ENCODE results near the gene LGALS3. TPM values are rescaled to one million over a fixed set of nuclear protein-coding genes. Genes with fewer than 3 reads are reported as not detected.
A peak's percentile ranks its signal among the peaks of the same experiment; 100 is the strongest.

Gene LGALS3
- total RNA-seq, 1 donor from 2014 or later: 90.8 TPM

GRCh38 chr14:55099756-55100155 is 29.3 kb upstream of the LGALS3 start:
- Mint-ChIP-seq H3K4me1 (ENCODE audit: unreplicated experiment) (peaks cover 33% of the 10 kb centered on the region), H3K36me3 (ENCODE audit: unreplicated experiment) (no peaks in the 10 kb centered on the region), H3K4me3 (ENCODE audit: unreplicated experiment) (no peak overlapping the region), H3K9me3 (ENCODE audit: unreplicated experiment) (no peaks in the 10 kb centered on the region), H3K27ac (ENCODE audit: unreplicated experiment) (no peak overlapping the region), H3K27me3 (ENCODE audit: unreplicated experiment) (no peaks in the 10 kb centered on the region)
- no peak for DNase-seq (ENCODE audit: extremely low spot score, unreplicated experiment)
- TF ChIP-seq CTCF (IDR thresholded peaks at IDR 0.05): no peak

DNA sequence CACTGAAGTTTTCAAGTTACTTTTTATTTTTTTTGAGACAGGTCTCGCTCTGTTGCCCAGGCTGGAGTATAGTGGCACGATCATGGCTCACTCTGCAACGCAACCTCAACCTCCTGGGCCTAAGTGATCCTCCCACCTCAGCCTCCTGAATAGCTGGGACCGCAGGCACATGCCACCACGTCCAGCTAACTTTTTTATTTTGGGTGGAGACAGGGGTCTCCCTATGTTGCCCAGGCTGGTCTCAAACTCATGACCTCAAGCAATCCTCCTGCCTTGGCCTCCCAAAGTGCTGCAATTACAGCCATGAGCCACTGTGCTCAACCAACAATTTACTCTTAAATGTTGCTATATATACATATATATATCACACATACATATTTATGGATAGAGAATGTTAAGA is 27.4 kb upstream of the LGALS3 start:
- TF ChIP-seq CTCF (IDR thresholded peaks at IDR 0.05): no peak
- DNase-seq (ENCODE audit: extremely low spot score, unreplicated experiment): no peak
- H3K36me3 Mint-ChIP-seq (ENCODE audit: unreplicated experiment): no peaks in the 10 kb centered on the region
- H3K9me3 Mint-ChIP-seq (ENCODE audit: unreplicated experiment): no peaks in the 10 kb centered on the region
- peaks cover 42% of the 10 kb centered on the region for H3K4me1 Mint-ChIP-seq (ENCODE audit: unreplicated experiment)
- peak overlapping the region; percentile 99 for H3K27ac Mint-ChIP-seq (ENCODE audit: unreplicated experiment)
- no peaks in the 10 kb centered on the region for H3K27me3 Mint-ChIP-seq (ENCODE audit: unreplicated experiment)
- no peak overlapping the region for H3K4me3 Mint-ChIP-seq (ENCODE audit: unreplicated experiment)

GRCh38 chr14:55102141-55102621 is 26.9 kb upstream of the LGALS3 start:
- no peak for DNase-seq (ENCODE audit: extremely low spot score, unreplicated experiment)
- no peaks in the 10 kb centered on the region for H3K9me3 Mint-ChIP-seq (ENCODE audit: unreplicated experiment)
- H3K27ac Mint-ChIP-seq (ENCODE audit: unreplicated experiment): peak overlapping the region; percentile 99
- peaks cover 44% of the 10 kb centered on the region for H3K4me1 Mint-ChIP-seq (ENCODE audit: unreplicated experiment)
- H3K36me3 Mint-ChIP-seq (ENCODE audit: unreplicated experiment): no peaks in the 10 kb centered on the region
- TF ChIP-seq CTCF (IDR thresholded peaks at IDR 0.05): no peak
- no peak overlapping the region for H3K4me3 Mint-ChIP-seq (ENCODE audit: unreplicated experiment)
- no peaks in the 10 kb centered on the region for H3K27me3 Mint-ChIP-seq (ENCODE audit: unreplicated experiment)

- no peak for DNase-seq (ENCODE audit: extremely low spot score, unreplicated experiment)
- peak overlapping the region; percentile 99 for H3K27ac Mint-ChIP-seq (ENCODE audit: unreplicated experiment)
- TF ChIP-seq CTCF (IDR thresholded peaks at IDR 0.05): no peak
- no peaks in the 10 kb centered on the region for H3K27me3 Mint-ChIP-seq (ENCODE audit: unreplicated experiment)
- peaks cover 53% of the 10 kb centered on the region for H3K4me1 Mint-ChIP-seq (ENCODE audit: unreplicated experiment)
- peak overlapping the region; percentile 23 for H3K4me3 Mint-ChIP-seq (ENCODE audit: unreplicated experiment)
- H3K36me3 Mint-ChIP-seq (ENCODE audit: unreplicated experiment): no peaks in the 10 kb centered on the region
- no peaks in the 10 kb centered on the region for H3K9me3 Mint-ChIP-seq (ENCODE audit: unreplicated experiment)
Measured at GRCh38 chr14:55103005-55103640, 25.9 kb upstream of the LGALS3 start.

- no peak for TF ChIP-seq CTCF (IDR thresholded peaks at IDR 0.05)
- Mint-ChIP-seq H3K4me3 (ENCODE audit: unreplicated experiment) (no peak overlapping the region), H3K27me3 (ENCODE audit: unreplicated experiment) (no peaks in the 10 kb centered on the region), H3K9me3 (ENCODE audit: unreplicated experiment) (no peaks in the 10 kb centered on the region), H3K27ac (ENCODE audit: unreplicated experiment) (peak overlapping the region; percentile 99), H3K36me3 (ENCODE audit: unreplicated experiment) (no peaks in the 10 kb centered on the region), H3K4me1 (ENCODE audit: unreplicated experiment) (peaks cover 62% of the 10 kb centered on the region)
- DNase-seq (ENCODE audit: extremely low spot score, unreplicated experiment): no peak
Measured at GRCh38 chr14:55103971-55104954, 24.8 kb upstream of the LGALS3 start.
